Measurements from ENCODE around the gene ST3GAL3.

The ST3GAL3 gene

DNA sequence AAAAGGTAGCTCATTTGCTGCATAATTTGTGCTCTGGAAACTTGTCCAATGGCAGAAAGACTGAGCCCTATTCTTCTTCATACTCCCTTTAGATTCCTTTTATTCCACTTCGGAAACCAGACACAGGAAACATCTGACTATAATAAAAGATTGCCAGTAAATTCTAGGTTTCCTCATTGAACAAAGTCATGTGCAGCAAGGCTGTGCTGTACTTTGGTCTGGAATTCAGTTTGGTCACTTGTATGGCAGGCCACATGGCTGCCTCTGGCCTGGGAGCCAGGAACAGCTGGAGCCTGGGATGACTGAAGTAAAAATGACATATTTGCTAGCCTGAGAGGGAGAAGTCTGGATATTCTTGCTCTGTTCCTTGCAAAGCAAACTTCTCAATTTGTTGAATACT lies 79.6 kb downstream of the ST3GAL3 start:
- no peak for DNase-seq (ENCODE audit: low read depth)

DNA sequence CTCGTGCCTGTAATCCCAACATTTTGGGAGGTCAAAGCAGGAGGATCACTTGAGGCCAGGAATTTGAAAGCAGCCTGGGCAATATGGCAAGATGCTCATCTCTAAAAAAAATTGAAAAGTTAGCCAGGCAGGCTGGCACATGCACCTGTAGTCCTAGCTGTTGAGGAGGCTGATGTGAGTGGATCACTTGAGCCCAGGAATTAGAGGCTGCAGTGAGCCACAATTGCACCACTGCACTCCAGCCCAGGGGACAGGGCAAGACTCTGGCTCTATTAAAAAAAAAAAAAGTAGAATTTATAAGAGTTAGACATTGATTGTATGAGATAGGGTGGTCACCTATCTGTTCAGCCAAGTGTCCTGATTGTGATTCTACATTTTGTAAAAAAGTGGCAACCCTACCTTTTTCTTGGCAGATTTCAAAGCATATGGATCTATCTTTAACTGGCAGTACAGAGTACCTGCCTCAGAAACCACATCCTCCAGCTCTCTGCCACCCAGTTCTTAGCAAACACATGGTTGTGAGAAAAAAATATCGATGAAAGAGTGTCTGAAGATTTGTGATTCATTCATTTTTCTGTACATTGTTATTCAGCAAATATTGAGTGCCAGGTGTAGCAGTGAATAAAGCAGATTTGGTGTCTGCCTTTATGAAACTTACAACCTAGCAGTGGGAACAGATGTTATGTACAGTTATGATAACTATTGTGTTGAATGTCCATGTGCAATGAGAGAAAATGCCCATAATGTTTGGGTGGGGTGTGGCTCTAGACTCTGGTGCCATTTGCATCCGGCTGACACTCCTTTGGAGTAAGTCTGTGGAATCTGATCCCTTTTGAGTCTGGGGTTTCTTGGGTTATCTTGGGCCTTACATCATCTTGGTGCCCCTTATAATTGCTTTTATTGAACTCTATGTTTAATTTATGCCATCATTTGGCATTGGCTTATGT lies 82.5 kb downstream of the ST3GAL3 start:
- no peak for DNase-seq (ENCODE audit: low read depth)

DNA sequence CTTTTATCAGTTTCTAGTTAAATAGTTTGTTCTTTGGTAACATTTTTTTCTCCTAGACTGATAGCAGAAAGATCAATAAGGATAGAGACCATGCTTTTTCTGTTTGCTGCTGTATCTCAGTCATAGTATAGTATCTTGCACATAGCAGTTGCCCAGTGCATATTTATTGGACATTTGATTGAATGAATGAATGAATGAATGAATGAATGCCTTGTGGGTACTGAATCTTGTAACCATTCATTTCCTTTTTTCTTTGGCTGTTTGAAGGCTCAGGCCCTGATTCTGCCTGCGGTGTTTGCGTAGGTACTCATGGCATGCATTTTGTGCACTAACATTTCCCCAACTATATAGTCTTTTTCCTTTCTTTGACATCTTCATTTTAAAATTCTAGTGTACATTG lies 83.9 kb downstream of the ST3GAL3 start:
- DNase-seq (ENCODE audit: low read depth): no peak

DNA sequence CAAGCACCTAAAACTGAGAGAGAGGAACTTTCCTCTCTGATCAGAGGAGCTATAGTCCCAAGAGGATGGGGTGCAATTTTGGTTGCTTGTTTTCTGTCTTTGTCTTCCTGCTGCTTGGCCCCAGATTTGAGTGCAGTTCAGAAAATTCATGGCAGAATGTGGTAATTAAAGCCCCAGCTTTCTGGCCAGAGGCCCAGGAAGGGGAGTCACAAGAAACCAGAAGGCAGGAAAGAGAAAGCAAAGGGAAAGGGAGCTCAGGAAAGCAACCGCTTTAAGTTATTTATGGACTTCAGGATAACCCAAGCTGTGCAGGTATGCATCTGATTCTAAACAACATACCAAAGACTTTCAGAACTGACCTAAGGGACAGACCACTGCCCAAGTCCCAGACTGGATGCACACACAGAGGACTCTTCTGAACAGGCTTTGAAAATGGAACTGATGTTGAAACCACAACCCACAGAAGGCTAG lies 88.8 kb downstream of the ST3GAL3 start:
- no peak for DNase-seq (ENCODE audit: low read depth)

DNA sequence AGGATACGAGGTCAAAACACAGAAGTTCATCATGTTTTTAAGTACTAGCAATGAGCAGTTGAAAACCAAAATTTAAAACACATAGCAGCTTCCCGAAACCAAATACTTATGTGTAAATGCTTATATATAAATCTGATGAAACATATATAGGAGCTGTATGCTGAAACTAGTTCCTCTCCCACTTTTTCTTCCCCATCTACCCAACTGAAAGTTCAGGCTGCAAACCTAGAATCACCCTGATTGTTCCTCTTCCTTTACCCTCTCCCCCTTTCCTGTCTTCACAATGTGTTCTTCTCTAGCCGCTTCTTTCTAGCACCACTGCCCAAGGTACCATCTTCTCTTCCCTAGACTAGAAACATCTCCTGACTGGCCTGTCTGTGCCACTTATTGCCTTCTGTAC lies 90.6 kb downstream of the ST3GAL3 start:
- DNase-seq (ENCODE audit: low read depth): no peak

DNA sequence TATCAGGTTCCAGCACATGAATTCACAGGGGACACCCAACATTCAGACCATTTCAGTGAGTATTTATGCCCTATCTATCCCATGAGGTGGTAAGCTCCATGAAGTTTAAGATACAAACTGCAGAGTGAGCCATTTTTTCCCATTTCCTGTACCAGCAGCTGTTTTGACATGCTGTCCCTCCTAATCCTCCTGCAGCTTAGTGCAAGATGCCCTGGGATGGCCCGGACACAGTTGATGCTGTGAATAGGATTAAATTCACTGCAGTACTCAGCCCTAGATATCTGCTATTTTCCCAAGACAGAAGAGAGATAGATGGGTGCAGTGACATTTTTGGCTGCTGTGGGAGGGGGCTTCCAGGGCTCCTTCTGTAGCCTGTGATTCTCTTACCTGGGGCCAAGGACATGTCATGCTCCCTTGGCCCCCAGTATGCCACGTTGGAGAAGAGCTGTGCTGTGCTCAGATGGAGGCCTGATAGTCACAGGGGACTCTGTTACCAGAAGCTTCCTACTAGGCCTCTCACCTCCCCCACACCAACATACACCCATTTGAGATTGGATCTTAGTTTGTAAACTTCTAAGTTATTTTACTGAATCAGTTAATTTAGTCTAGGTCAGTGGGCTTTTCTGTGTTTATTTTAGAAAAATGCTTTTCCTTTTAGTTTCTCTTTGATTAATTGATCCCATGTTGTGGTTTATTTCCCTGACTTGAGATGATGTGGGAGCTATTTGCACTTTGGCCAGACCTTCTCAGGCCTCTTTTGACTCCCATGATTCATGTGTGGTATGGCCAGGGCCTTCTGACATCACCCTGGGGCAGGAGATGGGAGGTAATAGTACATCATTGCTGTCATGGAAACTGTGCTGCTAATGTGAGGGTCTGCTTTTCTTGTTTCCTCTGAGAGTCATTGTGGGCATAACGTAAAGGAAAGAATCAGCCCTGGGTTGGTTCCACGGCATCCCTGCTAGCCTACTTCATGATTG lies 92.6 kb downstream of the ST3GAL3 start:
- no peak for DNase-seq (ENCODE audit: low read depth)

DNA sequence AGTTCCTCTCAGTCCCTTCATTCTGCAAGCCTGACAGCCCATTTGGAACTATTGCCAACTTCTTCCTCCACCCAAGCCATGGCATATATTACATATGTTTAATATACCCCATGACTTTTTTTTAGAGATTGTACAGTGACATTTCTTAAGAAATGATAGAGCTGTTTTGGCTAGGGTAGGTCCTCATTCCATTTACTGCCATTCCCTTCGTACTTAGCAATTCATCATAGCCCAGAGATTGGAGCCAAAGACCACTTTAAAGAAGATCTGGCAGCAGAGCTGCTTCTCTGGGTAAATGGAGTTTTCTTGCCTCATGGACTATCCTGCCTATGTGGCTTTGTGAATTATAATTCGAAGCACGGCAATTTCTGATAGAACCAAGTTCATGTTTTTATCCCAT lies 93.4 kb downstream of the ST3GAL3 start:
- DNase-seq (ENCODE audit: low read depth): no peak

DNA sequence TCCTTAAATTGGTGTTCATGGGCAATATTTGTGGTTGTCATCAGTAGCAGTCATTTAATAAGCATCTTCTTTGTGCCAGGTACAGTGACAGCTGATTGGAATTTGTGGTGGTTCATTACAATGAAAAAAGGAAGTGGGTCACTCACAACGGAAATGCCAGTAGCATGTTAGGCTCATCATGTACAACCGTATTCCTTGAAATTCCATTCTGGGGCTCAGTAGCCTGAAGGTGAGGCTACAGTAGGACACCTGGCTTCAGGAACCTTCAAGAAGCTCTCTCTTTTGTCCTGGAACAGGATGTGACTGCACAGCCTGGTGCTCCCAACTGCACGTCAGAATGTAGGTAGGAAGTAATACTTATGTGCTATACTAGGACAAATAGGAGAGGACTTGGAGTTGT lies 93.9 kb downstream of the ST3GAL3 start:
- no peak for DNase-seq (ENCODE audit: low read depth)

DNA sequence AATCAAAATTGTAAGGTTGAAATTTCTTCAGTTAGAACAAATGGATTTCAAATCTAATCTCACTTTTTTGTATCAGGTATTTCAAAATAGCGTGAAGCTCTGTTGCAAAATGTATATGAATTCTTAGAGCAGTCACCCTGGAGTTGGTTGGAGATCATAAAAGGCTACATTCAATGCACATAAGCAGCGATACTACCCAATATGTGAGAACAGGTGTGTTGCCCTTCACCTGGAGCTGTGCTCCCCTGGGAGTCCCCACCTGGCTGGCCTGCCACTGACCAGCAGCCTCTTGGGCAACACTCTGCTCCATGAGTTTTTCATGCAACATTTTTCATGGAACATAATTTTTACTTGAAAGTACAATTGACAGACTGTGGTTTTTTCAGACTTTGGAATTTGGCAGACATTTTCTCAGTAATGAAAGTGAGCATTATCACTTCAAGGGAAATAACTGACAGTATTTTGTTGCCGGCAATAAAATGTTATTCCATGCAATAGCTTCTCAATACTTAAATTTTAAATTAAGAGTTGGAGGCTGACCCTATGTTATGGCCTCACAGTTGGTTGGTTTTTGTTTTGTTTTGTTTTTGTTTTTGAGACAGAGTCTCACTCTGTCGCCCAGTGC lies 95.1 kb downstream of the ST3GAL3 start:
- no peak for DNase-seq (ENCODE audit: low read depth)

DNA sequence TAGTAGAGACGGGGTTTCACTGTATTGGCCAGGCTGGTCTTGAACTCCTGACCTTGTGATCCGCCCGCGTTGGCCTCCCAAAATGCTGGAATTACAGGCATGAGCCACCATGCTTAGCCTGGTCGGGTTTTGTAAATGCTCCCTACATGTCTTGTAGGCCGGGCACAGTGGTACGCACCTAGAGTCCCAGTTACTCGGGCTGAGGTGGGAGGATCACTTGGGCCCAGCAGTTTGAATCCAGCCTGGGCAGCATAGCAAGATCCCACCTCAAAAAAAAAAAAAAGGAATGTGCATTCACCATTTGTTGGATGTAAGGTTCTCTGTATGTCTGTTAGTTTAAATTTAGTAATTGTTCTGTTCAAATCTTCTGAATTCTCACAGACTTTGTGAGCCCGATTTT lies 95.8 kb downstream of the ST3GAL3 start:
- DNase-seq (ENCODE audit: low read depth): no peak

DNA sequence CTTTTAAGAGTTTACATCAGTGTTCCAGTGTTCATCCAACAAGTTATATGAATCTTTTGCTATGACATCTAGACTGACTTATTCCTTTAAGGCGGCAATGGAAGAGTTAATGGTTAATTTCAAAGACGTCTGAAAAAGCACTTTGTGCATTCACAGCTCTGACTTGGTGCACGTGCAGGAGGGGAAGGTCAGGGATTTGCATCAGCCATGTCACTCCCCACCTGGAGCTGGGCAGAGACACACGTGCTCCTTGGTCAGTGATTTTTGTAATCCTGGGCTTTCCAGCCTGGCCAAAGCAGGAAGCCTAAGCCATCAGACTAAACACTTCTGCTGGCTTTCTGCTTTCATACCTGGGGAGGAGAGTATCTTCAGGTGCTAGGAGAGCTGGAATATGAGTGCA lies 96.3 kb downstream of the ST3GAL3 start:
- DNase-seq (ENCODE audit: low read depth): no peak

DNA sequence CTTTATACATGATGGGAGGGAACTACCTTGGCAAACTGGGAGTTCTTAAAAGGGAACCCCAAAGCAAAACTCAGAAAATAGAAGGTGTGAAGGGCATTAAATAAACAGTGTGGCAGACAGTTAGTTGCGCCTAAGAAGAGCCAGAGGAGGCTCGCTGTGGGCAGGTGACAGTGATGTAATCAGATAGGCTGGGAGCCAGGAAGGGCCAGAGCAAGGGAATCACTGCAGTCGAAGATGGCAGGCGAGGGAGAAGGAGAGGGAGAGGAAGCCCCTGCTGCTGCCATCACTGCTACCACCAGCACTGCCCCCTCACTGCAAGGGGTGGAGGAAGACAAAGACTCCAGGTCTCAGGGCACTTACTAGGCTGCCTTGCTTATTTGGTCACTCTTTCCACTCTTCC lies 97.2 kb downstream of the ST3GAL3 start:
- DNase-seq (ENCODE audit: low read depth): no peak

DNA sequence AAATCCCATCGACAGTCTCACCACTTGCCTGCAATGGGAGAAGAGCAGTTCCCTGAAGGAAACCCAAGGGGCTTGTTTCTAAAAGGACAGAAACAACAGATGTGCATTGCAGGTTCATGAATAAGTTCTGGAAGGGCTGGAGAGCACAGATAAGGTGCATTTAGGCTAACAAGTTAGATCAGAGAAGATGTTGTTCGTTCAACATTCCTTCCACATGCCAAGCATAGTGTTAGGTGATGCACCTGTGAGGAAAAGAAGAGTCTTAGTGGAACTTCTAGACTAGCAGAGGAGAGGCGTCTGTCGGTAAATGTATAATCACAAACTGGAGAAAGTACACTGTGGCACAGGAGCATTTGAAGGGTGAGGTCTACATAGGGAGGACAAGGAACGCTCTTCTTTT lies 98.0 kb downstream of the ST3GAL3 start:
- DNase-seq (ENCODE audit: low read depth): no peak

DNA sequence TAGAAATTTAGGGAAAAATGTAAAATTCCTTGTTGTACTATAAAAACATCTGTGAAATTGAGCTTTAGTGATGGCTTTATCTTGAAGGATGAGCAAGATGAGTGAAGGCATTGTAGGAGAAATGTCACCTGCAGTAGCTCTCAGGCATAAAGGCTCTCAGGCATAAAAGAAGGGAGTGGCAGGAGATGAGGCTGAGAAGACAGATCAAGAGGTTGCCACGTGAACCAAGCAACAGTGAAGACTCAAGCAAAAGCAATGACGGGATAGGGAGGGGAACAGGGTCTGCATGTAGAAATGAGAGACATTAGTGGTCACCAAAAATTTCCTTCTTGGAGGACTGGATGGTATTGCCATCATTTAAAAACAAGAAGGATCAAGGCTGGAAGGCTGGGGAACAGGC lies 98.8 kb downstream of the ST3GAL3 start:
- DNase-seq (ENCODE audit: low read depth): no peak

DNA sequence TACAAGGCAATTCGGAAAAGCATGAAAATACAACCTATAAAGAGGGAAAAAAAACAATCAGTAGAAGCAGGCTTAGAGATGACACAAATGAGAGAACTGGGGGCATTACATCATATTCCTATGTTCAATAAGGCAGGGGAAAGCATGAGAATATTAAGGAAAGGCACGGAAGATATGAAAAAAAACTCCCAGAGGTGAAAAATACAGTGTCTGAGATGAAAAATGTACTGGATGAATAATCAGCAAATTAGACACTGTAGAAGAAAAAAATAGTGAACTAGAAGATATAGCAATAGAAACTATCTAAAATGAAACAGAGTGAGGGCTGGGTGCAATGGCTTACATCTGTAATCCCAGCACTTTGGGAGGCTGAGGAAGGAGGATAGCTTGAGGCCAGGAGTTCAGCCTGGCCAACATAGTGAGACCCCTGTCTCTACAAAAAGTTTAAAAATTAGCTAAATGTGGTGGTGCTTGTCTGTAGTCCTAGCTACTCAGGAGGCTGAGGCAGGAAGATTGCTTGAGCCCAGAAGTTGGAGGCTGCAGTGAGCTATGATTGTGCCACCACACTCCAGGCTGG lies 101.8 kb downstream of the ST3GAL3 start:
- no peak for DNase-seq (ENCODE audit: low read depth)

DNA sequence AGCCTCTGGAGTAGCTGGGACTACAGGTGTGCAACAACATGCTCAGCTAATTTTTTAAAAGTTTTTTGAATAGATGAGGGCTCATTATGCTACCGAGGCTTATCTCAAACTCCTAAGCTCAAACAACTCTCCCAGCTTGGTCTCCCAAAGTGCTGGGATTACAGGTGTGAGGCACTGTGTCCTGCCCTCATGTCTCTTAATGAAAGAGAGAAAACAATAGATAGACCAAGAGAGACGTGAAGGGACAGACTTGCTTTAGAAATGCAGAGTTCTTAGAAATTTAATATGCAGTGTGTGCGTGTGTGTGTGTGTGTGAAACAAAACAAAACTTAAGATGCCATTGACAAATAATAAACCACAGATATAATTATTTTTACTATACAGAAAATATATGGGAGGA lies 105.2 kb downstream of the ST3GAL3 start:
- DNase-seq (ENCODE audit: low read depth): no peak

DNA sequence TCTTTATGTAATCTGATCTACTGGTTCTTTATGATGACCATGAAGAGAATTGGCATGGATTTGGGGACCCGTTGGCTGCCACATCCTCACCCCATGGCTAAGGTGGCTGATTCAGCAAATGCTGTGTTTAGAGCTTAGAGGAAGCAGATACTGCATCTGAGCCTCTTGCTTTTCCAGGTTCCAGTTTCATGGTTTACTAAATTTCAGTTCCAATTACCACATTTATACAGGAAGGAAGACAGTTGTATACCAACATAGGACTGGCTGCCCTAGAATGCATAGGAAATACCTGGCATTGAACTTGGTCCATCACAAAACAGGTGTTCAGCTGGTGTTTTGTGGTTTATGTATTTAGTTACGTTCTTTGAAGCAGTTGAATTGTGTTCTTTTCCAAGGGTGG lies 107.1 kb downstream of the ST3GAL3 start:
- no peak for DNase-seq (ENCODE audit: low read depth)

DNA sequence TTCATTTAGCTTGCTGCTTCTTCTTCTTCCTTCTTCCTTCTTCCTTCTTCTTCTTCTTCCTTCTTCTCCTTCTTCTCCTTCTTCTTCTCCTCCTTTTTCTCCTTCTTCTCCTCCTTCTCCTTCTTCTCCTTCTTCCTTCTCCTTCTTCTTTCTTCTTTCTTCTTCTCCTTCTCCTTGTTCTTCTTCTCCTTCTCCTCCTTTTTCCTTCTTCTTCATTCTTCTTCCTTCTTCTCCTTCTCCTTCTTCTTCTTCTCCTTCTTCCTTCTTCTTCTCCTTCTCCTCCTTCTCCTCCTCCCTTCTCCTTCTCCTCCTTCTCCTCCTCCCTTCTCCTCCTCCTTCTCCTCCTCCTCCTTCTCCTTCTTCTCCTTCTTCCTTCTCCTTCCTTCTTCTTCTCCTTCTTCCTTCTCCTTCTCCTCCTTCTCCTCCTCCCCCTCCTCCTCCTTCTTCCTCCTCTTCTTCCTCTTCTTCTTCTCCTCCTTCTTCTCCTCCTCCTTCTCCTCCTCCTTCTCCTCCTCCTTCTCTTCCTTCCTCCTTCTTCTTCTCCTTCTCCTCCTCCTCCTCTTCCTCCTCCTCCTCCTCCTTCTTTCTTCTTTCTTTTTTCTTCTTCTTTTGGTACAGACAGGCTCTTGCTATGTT lies 110.1 kb downstream of the ST3GAL3 start:
- DNase-seq (ENCODE audit: low read depth): no peak

DNA sequence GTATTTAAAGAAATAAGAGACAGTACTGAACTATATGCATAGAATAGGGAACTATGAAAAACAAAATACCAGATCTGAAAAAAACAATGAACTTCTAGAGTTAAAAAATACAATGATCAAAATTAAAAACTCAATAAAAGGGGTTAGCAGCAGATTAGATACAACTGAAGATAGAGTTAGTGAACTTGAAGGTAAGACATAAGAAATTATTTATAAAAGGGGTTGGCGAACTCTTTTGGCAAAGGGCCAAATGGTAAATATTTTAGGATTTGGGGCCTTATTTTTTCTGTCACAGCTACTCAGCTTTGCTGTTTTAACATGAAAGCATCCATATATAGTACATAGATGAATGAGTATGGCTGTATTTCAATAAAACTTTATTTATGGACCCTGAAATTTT lies 111.4 kb downstream of the ST3GAL3 start:
- DNase-seq (ENCODE audit: low read depth): no peak

DNA sequence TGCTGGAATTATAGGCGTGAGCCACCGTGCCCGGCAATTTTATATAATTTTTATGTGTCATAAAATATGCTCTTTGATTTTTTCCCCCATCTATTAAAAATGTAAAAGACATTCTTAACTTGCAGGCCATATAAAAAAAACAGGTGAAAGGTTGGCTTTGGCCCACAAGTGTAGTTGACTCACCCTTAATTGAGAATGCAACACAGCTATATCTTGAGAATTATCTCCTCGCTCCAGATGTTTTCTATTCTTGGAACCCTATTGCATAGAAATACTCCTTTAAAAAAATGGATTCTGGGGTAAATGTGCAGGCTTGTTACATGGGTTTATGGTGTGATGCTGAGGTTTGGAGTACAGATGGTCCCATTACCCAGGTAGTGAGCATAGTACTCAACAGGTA lies 112.0 kb downstream of the ST3GAL3 start:
- no peak for DNase-seq (ENCODE audit: low read depth)

DNA sequence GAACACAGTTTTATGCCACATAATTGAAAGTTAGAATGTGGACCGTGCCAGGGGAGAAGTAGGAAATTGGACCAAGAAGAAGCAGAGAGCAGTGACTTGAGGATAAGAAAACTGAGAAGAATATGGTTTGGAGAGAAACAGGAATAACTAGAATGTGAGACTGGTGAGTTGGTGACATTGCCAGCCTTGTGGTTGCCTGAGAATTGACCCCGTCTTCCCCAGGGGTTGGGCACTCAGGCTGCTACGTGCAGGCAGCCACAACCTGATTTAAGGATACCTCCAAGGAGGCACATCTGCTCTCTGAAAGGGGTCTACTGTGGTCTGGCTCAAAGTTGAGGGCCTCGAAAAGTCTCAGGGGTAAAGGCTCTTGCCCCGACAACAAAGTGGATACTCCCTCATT lies 114.1 kb downstream of the ST3GAL3 start:
- no peak for DNase-seq (ENCODE audit: low read depth)
